GM18907 (cell line): ENCODE data around the gene OR51B2.

ENCODE experiments used
- ATAC-seq: cut with Tn5 transposase; IDR thresholded peaks from one replicate; pipeline ENCODE4 v1.9.1; 2021; ENCODE audit warnings: mild to moderate bottlenecking, moderate library complexity; ENCODE audit not compliant: unreplicated experiment

Gene OR51B2

GRCh38 chr11:5284637-5285036, 39.5 kb downstream of the OR51B2 start:
- no peak for ATAC-seq

GRCh38 chr11:5283882-5284281, 40.2 kb downstream of the OR51B2 start:
- no peak for ATAC-seq

GRCh38 chr11:5283086-5283485, 41.0 kb downstream of the OR51B2 start:
- no peak for ATAC-seq

- ATAC-seq = no peak
Measured at GRCh38 chr11:5282628-5283027, 41.5 kb downstream of the OR51B2 start.

- ATAC-seq = no peak
Measured at GRCh38 chr11:5281596-5281995, 42.5 kb downstream of the OR51B2 start.

GRCh38 chr11:5280582-5281102, 43.5 kb downstream of the OR51B2 start:
- peak; percentile 95 for ATAC-seq

GRCh38 chr11:5279471-5280090, 44.5 kb downstream of the OR51B2 start:
- ATAC-seq = no peak

- ATAC-seq = peak; percentile 78
Measured at GRCh38 chr11:5277807-5278382, 46.2 kb downstream of the OR51B2 start.

GRCh38 chr11:5276697-5277096, 47.4 kb downstream of the OR51B2 start:
- no peak for ATAC-seq

GRCh38 chr11:5275369-5276110, 48.6 kb downstream of the OR51B2 start:
- ATAC-seq = no peak

GRCh38 chr11:5274395-5274794, 49.7 kb downstream of the OR51B2 start:
- ATAC-seq = no peak
